Thoracic aorta (tissue), 2 donors: Measurements from ENCODE around the gene BCAS3. TPM values are rescaled to one million over a fixed set of nuclear protein-coding genes. Genes with fewer than 3 reads are reported as not detected.

Experiments
- ATAC-seq: fragments of 150-250 bp; one replicate; pipeline ENCODE4 v1.8.0; 2017; ENCODE audit warnings: low read depth; ENCODE audit not compliant: insufficient number of reproducible peaks, low FRiP score
- DNase-seq: peaks from one replicate; pipeline ENCODE4 v3.0.0-alpha.2; 2020; ENCODE audit warnings: low spot score
- H3K27ac ChIP-seq, 2 donors: fragments of 200-600 bp; sonication (generic); 1 replicate in 1 of 2; 2 replicates in 1 of 2; pipeline ENCODE4 v1.5.1; 2016; ENCODE audit warnings: mild to moderate bottlenecking in 2 of 2, moderate library complexity in 2 of 2
- H3K27me3 ChIP-seq: fragments of 200-600 bp; sonication (generic); replicated peaks from 2 replicates; pipeline ENCODE4 v1.6.0; 2016; ENCODE audit warnings: mild to moderate bottlenecking; ENCODE audit not compliant: insufficient read depth
- H3K36me3 ChIP-seq: fragments of 200-600 bp; sonication (generic); one replicate; pipeline ENCODE4 v1.5.1; 2016
- H3K4me1 ChIP-seq, 2 donors: fragments of 200-600 bp; sonication (generic); 1 replicate in 1 of 2; 2 replicates in 1 of 2; pipeline versions ENCODE4 v1.5.1 to v1.6.0; 2016; ENCODE audit warnings: low read depth in 2 of 2, mild to moderate bottlenecking in 1 of 2; ENCODE audit not compliant: control insufficient read depth in 1 of 2
- H3K4me3 ChIP-seq: fragments of 200-600 bp; sonication (generic); 2 replicates; pipeline ENCODE4 v1.5.1; 2016; ENCODE audit warnings: mild to moderate bottlenecking
- H3K9me3 ChIP-seq: fragments of 200-600 bp; sonication (generic); 2 replicates; pipeline ENCODE4 v1.5.1; 2016
- total RNA-seq, 2 donors: library from RNA; depleted of rRNA; stranded (reverse); fragments of >200 nt; gene quantifications; one replicate each; pipeline versions ENCODE4 v1.1.0 to v1.2.3, GENCODE V29; 2016
- TF ChIP-seq, protein P1 (sequence below): fragments of 200-600 bp; sonication (generic); IDR thresholded peaks from one replicate; pipeline ENCODE4 v1.5.1; 2019; ENCODE audit warnings: antibody characterized with exemption

BCAS3 gene
- total RNA-seq, 2 donors from 2014 or later: 35.1 to 69.3 TPM

DNA sequence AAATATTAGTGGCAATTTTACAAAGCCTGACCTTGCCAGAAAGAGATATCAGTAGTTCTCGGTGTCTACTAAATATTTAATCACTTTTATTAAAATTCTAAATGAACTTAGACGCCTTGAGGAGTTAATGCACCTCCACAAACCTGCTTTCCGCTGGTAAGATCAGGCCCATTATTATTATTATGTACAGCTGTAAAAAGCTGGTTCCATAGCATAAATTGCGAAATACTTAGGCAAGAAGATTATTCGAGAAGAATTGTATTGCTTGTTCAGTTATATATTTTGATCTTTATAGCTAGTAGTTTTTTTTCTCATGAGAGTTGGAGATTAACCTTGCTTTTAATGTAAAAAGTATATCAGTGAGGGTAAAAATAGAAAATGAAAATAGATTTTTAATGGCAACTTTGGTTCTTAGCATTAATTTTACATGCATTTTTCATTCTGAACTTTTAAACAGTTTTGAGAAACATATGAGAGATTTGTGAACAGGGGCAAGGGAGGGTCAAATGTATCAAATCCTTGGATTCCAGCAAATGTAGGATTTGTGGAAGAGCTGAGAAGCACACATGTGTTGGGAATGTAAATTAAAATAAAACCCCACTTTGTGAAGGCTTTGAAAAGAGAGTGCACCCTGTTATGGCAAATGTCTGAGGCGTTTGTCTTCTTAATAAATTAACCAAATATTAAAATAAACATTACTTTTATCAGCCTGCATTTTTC is 471.6 kb downstream of the BCAS3 start:
- Histone ChIP-seq H3K4me1 (no peaks in the 10 kb centered on the region), H3K27ac (no peak overlapping the region), H3K27me3 (no peaks in the 10 kb centered on the region), H3K4me3 (no peak overlapping the region), H3K36me3 (no peaks in the 10 kb centered on the region), H3K9me3 (no peaks in the 10 kb centered on the region)
- DNase-seq (no peak), ATAC-seq (no peak)
- TF ChIP-seq, protein P1, sequence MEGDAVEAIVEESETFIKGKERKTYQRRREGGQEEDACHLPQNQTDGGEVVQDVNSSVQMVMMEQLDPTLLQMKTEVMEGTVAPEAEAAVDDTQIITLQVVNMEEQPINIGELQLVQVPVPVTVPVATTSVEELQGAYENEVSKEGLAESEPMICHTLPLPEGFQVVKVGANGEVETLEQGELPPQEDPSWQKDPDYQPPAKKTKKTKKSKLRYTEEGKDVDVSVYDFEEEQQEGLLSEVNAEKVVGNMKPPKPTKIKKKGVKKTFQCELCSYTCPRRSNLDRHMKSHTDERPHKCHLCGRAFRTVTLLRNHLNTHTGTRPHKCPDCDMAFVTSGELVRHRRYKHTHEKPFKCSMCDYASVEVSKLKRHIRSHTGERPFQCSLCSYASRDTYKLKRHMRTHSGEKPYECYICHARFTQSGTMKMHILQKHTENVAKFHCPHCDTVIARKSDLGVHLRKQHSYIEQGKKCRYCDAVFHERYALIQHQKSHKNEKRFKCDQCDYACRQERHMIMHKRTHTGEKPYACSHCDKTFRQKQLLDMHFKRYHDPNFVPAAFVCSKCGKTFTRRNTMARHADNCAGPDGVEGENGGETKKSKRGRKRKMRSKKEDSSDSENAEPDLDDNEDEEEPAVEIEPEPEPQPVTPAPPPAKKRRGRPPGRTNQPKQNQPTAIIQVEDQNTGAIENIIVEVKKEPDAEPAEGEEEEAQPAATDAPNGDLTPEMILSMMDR: no peak

- TF ChIP-seq, protein P1: no peak
- Histone ChIP-seq H3K4me1 (no peaks in the 10 kb centered on the region), H3K9me3 (no peaks in the 10 kb centered on the region), H3K4me3 (no peak overlapping the region), H3K27ac (no peak overlapping the region), H3K27me3 (no peaks in the 10 kb centered on the region), H3K36me3 (no peaks in the 10 kb centered on the region)
- ATAC-seq (no peak), DNase-seq (no peak)
Observed at GRCh38 chr17:61149862-61150362, 472.3 kb downstream of the BCAS3 start.

DNA sequence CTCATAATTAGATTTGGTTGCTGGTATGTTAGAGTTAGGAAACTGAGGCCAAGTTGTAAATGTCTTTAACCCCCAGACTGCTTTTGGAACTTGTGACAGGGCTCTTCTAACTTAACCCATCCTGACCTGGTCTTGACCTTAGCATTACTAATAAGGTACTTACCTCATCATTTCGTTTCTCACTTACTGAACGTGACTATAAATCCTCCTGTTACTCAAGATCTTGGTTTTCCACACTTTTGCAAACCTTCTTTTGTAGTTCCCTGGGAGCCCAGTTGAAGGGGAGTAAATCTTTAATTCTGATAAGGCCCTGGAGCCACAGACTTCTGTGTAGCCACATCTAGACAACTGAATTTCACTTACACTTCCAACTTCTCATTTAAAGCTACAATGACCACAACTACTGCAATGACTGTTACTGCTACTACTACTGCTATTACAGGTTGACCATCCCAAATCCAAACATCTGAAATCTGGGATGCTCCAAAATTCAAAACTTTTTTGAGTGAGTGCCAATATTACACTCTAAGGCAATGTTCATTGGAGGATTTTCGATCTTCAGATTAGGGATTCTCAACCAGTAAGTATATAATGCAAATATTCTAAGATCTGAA is 473.1 kb downstream of the BCAS3 start:
- Histone ChIP-seq H3K27ac (no peak overlapping the region), H3K9me3 (no peaks in the 10 kb centered on the region), H3K36me3 (no peaks in the 10 kb centered on the region), H3K4me1 (no peaks in the 10 kb centered on the region), H3K27me3 (no peaks in the 10 kb centered on the region), H3K4me3 (no peak overlapping the region)
- DNase-seq (no peak), ATAC-seq (no peak)
- TF ChIP-seq, protein P1: no peak

GRCh38 chr17:61152898-61153297 is 475.2 kb downstream of the BCAS3 start:
- Histone ChIP-seq H3K36me3 (no peaks in the 10 kb centered on the region), H3K4me1 (no peaks in the 10 kb centered on the region), H3K9me3 (no peaks in the 10 kb centered on the region), H3K4me3 (no peak overlapping the region), H3K27me3 (no peaks in the 10 kb centered on the region), H3K27ac (no peak overlapping the region)
- TF ChIP-seq, protein P1: no peak
- DNase-seq (no peak), ATAC-seq (no peak)

GRCh38 chr17:61155590-61156237 is 478.1 kb downstream of the BCAS3 start:
- TF ChIP-seq, protein P1: no peak
- Histone ChIP-seq H3K4me3 (no peak overlapping the region), H3K27ac (no peak overlapping the region), H3K9me3 (no peaks in the 10 kb centered on the region), H3K4me1 (no peaks in the 10 kb centered on the region), H3K36me3 (no peaks in the 10 kb centered on the region), H3K27me3 (no peaks in the 10 kb centered on the region)
- DNase-seq (no peak), ATAC-seq (no peak)
